Right hindlimb (tissue), 1 donor: Measurements from ENCODE around the gene SELENOO.

ENCODE experiments used
- DNase-seq: peaks from one replicate; pipeline ENCODE4 v3.0.0-alpha.2; 2018

The SELENOO gene

DNA sequence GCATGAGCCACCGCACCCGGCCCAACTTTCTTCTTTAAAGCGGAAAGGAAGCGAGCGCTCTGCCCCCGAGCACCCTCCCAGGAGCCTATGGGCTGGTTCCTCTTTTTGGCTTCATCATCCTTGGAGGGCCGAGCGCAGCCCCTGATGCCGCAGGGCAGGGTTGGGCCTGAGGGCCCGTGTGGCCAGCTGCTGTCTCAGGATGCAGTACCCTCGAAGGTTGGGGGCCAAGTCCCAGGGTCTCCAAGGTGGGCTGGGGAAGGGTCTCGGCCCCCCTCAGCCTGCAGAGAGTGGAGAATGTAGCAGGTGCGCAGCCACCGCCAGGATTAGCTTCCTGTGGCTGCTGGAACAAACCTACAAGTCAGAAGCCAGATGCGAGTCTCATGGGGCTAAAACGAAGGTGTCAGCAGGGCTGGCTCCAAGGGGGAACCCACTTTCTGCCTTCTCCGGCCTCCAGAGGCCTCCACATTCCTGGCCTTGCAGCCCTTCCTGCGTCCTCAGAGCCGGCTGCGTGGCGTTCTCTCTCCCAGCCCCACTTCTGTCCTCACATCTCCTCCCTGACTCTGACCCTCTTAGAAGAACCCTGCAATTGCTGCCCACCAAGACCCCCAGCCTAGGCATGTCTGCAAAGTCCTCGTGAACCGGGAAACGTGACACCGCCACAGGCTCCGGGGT is 27.4 kb upstream of the SELENOO start:
- no peak for DNase-seq

DNA sequence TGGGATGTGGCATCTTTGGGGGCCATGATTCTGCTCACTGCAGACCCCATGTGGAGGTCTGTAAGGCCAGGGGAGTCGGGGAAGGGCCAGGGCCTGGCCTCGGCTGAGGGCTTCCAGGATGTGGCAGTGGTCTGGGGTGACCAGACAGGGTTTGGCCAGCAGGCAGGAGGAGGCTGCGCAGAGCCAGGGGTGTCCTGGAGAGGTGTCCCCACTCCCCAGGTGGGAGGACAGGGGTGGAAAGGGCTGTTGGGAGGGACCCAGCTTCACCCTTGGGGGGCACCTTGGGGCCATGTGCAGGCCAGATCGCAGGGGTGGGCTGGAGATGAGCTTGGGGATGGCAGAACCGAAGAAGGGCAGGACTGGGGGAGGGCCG is 26.8 kb upstream of the SELENOO start:
- DNase-seq: no peak

DNA sequence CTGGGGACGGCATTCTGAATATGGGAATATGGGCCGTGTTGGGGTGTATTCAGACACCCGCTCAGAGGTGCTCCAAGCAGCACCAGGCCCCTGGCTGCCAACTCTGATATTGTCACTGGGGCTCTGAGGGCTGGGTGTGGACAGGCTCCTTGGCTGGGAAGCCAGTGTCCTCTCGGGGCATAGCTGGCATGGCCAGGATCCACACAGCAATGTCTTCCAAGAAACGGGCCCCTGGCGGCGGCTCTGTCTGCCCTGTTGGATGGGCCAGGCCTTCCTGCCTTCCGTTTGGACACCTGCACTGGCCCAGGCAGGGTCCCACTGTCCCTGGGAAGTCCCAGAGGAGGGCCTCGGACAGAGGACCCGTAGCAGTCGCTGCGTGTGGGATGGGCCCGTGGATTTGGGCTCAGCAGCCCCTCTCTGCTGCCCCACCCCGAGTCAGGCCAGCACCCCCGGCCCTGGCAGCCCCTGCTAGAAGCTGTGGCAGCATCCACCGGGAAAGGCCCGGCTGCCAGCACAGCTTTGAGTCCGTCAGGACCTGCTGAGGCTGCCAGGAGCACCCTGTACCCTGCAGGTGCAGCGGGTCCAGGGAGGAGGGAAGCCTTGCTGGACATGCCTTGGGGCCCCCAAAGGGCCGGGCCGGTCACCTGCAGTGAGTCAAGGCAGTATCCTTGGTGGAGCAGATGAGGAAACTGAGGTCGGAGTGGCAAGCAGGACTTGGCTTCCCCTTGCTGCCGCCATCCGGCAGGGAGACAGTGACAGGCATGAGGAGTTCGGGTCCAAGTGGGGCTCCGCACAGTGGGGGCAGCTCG is 26.2 kb upstream of the SELENOO start:
- no peak for DNase-seq

- no peak for DNase-seq
These were observed 25.7 kb upstream of the SELENOO start for GRCh38 chr22:50175191-50175461.

DNA sequence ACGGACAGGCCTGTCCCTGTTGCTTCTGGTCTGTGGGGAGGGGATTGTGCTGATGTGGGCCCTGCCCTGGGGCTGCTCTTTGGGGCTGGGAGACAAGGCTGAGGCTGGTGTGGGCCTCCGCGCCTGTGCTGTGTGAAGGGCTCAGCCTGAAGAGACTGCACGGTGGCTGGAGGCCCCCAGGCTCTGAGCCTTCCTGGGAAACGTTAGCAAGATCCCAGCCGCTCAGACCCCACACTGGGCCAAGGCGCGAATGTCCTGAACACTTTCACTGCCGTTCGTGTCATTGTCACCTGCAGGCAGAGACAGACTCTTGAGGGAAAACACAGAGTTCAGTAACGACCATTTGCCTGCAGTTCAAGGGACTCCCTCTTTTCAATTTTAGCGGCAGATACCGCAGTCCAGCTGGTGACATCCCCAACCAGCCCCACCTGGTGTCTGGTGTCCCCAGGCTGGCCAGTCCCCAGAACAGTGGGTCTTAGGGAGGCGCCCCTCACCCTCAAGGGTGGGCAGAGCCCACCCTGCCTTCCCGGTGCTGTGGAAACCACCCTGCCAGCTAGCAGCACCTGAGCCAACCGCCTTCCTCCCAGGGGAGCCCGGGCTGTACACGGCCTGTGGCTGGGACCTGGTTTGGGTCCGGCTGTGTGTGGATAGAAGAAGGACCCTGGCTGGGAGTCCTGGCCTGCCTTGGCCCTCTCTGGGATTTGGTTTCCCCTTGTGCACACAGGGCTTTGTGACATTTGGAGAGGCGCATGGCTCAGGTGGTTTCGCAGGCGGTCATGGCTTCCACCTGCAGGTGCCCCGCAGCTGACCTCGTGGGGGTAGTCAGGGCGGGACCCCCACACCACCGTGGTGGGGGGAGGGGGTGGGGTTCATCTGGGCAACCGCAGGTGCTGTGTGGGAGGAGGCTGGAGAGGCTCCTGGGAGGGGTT is 24.6 kb upstream of the SELENOO start:
- DNase-seq: no peak

GRCh38 chr22:50176850-50177536 is 23.8 kb upstream of the SELENOO start:
- DNase-seq: no peak

- no peak for DNase-seq
These were observed 23.0 kb upstream of the SELENOO start for GRCh38 chr22:50177537-50178470.

- DNase-seq: peak; percentile 27
These were observed 22.3 kb upstream of the SELENOO start for GRCh38 chr22:50178471-50178864.

DNA sequence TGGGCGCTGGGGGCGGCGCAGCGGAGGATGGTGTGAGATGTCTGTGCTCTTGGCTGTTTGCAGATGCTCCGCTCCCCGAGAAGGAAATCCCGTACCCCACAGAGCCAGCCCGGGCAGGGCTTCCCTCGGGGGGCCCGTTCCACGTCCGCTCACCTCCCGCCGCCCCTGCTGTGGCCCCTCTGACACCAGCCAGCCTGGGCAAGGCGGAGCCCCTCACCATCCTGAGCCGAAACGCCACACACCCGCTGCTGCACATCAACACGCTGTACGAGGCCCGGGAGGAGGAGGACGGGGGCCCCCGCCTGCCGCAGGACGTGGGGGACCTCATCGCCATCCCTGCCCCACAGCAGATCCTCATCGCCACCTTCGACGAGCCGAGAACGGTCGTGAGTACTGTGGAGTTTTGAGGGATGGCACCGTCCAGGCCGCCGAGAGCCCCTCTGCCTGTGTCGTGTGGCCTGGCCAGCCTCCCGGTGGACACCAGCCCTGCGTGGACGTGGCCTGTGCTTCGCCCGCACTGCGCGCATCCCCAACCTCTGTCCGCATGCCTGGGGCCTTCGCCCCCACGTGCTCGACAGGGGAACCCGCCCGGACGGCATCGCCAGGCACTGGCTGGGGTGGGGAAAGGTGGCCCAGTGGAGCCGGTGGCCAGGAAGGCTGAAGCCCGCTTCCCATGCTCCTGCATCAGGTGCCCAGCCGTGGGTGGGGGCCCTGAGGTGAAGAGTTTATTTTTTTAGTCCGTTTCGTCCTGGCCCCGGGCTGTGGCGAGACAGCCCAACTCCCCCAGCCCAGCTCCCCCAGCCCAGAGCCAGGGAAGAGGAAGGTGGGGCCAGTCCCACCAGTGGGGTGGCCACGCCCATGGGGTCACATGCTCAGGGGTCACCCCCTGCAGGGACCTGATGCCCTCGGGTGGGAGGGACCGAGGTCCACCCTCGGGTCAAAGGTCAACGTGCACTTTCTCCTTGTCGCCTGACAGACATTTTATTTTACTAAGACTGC is 21.6 kb upstream of the SELENOO start:
- peak; percentile 13 for DNase-seq

DNA sequence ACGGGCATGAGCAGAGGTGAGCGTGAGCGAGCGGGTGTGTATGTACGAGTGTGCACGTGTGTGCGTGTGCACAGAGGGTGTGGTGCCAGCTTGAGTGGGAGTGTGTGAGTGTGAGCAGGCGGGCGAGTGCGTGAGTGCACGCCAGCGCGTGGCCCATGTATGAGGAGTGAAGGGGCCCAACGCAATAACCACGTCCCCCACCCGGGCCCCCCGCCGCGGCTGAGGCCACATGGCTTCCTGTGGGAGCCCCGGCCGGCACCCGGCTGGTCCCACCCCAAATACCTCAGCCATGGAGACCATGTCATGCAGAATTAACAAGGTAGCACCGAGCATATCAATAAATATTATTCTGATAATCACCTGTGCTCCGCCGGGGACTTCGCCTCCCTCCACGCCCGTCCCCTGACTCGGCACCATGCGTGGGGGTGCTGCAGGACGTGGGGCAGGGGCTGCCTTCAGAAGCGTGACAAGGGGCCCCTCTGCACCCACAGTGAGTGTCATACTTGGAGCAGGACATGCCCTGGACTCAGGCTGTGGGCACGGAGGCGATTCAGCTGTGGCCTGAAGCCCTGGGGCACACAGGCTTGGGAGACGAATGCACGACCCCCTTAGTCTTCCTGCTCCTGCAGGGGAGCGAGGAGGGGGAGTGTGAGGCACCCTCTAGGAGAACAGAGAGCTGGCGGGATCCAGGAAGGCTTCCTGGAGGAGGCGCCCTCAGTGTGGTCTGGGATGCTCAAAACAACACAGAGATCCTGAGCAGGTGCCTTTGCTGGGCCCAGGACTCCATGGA is 20.7 kb upstream of the SELENOO start:
- peak; percentile 16 for DNase-seq

DNA sequence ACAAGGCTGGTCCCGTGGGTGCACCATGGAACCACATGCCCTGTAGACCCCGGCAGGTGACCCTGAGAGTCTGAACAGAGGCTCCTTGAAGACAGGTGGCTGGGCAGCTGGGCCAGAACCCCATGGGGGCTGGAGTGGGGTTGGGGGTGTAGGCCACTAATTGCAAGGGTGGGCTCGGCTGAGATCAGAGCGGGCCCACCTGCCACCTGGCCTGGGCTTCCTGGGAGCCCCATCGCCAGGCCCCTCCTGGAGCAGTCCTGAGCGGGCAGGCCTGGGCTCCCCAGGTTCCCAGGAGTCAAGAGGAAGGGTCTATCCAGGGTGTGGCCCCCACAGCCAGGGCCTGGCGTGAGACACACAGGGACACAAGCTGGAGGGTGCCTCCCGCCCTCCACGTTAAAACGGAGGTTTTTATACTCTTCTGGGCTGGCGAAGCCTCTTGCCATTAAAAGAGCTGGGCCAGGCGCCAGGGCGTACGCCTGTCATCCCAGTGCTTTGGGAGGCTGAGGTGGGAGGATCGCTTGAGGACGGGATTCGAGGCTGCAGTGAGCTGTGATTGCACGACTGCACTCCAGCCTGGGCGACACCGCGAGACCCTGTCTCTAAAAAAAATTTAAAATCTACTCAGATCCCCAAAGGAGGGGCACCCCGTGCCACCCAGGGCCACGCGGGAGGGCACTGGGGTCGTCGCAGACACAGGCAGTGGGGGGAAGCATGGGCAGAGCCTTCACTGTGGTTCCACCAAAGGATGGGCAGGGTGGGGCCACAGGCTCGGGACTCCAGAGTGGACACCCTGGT is 19.9 kb upstream of the SELENOO start:
- peak; percentile 17 for DNase-seq

GRCh38 chr22:50182176-50183081 is 18.4 kb upstream of the SELENOO start:
- no peak for DNase-seq

DNA sequence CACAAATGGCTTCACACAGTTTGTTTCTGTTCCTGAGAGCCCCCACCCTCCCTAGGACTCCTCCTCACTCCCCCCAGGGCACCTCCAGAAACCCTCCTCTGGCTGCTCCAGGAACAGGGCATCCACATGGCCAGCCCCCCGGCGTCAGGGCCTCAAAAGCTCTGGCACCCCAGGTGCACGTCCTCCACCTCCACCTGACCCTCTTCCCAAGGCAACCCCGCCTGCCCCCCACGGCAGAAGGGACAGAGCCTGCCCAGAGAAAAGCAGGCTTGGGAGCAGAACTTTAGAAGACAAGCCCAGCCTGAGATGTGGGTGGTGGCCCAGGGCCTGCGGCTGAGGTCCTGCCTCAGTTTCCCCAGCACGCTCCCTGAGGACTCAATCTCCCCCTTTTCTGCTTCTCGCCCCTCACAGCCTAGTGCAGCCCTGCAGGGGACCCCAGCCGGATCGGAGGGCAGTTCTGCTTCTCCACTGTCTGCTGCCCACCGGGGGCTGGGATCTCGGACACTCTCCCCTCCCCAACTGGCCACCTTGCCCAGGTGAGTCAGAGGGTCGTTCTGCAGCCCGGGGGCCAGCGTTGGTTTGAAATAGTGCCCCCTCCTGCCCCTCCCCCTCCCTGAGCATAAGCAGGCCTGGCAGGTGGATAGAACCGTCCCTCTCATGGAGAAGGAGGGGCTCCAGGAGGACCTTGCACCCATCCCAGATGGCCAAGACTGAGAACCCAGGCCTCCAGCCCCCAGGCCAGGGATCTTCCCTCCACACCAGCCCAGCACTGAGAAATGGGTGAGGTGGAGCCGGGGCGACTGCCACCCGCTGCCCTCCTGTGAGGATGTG is 17.5 kb upstream of the SELENOO start:
- DNase-seq: no peak

DNA sequence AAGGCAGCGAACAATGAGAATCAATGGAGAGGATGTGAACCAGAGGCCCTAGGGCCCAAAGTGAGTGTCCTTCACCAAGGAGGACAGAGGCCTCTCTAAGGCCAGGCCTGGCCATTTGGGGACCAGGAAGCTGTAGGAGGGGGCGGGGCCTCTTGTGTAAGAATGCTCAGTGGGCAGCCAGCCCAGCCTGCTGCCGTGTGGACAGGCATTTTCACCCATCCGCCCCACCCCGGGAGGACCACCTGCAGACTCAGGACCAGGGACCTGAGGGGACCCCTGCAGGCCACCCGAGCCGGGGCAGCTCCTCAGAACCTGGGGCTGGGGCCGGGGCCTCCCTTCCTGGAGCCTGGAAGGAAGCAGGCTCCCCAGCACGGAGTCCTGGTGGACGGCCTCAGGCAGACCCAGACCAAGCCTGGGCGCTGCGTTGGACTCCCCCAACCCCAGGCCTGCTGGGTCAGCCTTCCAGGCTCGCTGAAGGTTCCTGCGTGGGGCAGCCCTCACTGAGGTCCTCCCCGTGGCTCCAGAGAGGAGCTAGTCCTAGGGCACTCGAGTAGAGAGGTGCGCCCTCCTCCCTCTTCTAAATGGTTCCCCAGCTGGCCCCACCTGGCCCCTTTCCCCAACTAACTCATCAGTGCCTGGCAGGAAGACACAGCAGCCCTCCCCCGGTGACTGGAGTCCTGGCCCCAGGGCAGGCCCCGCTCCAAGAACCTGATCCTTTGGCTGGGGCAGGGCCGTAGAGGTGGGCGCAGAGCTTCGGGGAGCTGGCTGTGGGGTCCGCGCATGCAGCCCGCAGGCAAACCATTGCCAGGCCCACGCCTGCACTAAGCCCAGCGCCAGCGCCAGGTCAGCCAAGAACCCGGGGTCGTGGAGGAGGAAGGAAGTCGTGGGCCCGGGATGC is 16.6 kb upstream of the SELENOO start:
- peak; percentile 82 for DNase-seq

GRCh38 chr22:50184902-50185374 is 15.9 kb upstream of the SELENOO start:
- no peak for DNase-seq
